ENCODE results near the gene DGKI.

- TF ChIP-seq CTCF (conservative IDR thresholded peaks at IDR 0.05 in 1 of 2, IDR thresholded peaks at IDR 0.05 in 1 of 2; ENCODE audit: low read depth in 1 of 2, low read length in 2 of 2), result no peak
- no peak for TF ChIP-seq EZH2 (IDR thresholded peaks at IDR 0.05; ENCODE audit: low read length, missing control alignments)
Measured at GRCh38 chr7:137625197-137625596, 221.6 kb downstream of the DGKI start.
